OCI-LY3 (cell line): ENCODE results near the gene PRPF19.
A peak's percentile ranks its signal among the peaks of the same experiment; 100 is the strongest.

Source experiments
- H2AFZ ChIP-seq: fragments of 200-600, 300-600 bp; shearing (Covaris generic); 2 replicates; pipeline ENCODE4 v1.6.0; 2014; ENCODE audit warnings: antibody characterized with exemption, low read depth, low read length
- H3K27ac ChIP-seq: fragments of 200-600, 300-600 bp; sonication (generic); 2 replicates; pipeline ENCODE4 v1.5.1; 2014; ENCODE audit warnings: mild to moderate bottlenecking, low read length, moderate library complexity, mixed read lengths
- H3K27me3 ChIP-seq: fragments of 200-600, 300-600 bp; sonication (generic); 2 replicates; pipeline ENCODE4 v1.6.1; 2014; ENCODE audit warnings: low read depth, low read length, mixed read lengths
- H3K36me3 ChIP-seq: fragments of 200-600, 300-600 bp; sonication (generic); replicated peaks from 2 replicates; pipeline ENCODE3; 2014; ENCODE audit warnings: low read depth, low read length, mixed read lengths
- H3K4me1 ChIP-seq: fragments of 300-600, 200-600 bp; sonication (generic); 2 replicates; pipeline ENCODE4 v1.6.1; 2014; ENCODE audit warnings: low read length, mixed read lengths
- H3K4me2 ChIP-seq: fragments of 200-600, 300-600 bp; sonication (generic); 2 replicates; pipeline ENCODE4 v1.6.1; 2014; ENCODE audit warnings: low read length, mixed read lengths
- H3K4me3 ChIP-seq: fragments of 300-600, 200-600 bp; sonication (generic); 2 replicates; pipeline ENCODE4 v1.5.1; 2014; ENCODE audit warnings: antibody characterized with exemption, mild to moderate bottlenecking, low read length, moderate library complexity
- H3K79me2 ChIP-seq: fragments of 300-600, 200-600 bp; shearing (Covaris generic); 2 replicates; pipeline ENCODE4 v1.6.1; 2014; ENCODE audit warnings: mild to moderate bottlenecking, low read length, mixed read lengths
- H3K9ac ChIP-seq: fragments of 300-600, 200-600 bp; shearing (Covaris generic); 2 replicates; pipeline ENCODE4 v1.6.0; 2014; ENCODE audit warnings: mild to moderate bottlenecking, low read length, moderate library complexity
- H3K9me3 ChIP-seq: fragments of 200-600, 300-600 bp; shearing (Covaris generic); 2 replicates; pipeline ENCODE4 v1.6.1; 2014; ENCODE audit warnings: low read length, mixed read lengths; ENCODE audit not compliant: insufficient read depth
- H4K20me1 ChIP-seq: fragments of 200-600, 300-600 bp; sonication (generic); 2 replicates; pipeline ENCODE4 v1.6.1; 2016; ENCODE audit warnings: low read length, mixed read lengths; ENCODE audit not compliant: insufficient read depth
- EZH2phosphoT487 ChIP-seq: fragments of 200-600 bp; shearing (Covaris generic); IDR thresholded peaks from 2 replicates; pipeline ENCODE4 v1.6.1; 2018; ENCODE audit warnings: antibody characterized with exemption, mixed run types, low read depth
- TF ChIP-seq, protein P1 (sequence below): fragments of 200-600, 300-600 bp; sonication (generic); IDR thresholded peaks from 2 replicates; pipeline ENCODE4 v1.5.1; 2014; ENCODE audit warnings: antibody characterized with exemption, low read length, low read depth

PRPF19 gene

DNA sequence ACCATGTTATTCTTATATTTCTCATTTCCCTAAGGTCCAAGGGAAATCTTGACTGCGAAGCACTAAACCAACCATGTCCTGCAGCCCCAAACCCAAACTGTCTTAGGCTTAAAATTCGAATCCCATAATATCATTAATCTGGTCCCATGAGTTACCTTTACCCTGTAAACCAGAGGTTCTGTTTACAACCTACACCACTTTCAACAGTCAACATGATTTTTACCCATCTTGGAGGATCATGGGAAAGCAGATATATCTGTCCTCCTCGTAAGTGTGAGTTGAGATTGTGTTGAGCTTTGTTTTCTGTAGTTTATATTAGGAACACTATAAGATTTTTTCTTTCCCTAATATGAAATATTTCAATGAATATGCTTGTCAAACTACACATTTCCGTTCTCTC is 6.4 kb downstream of the PRPF19 start:
- Histone ChIP-seq H3K79me2 (peaks cover 37% of the 10 kb centered on the region), H4K20me1 (peaks cover 24% of the 10 kb centered on the region), H3K4me2 (no peak overlapping the region), H3K4me3 (no peak overlapping the region), H3K27me3 (no peaks in the 10 kb centered on the region), H3K9ac (no peak overlapping the region), H3K4me1 (peaks cover 6% of the 10 kb centered on the region), H3K9me3 (no peaks in the 10 kb centered on the region), H3K36me3 (peaks cover 91% of the 10 kb centered on the region), H2AFZ (no peak overlapping the region), H3K27ac (no peak overlapping the region)
- TF ChIP-seq EZH2phosphoT487, result no peak

DNA sequence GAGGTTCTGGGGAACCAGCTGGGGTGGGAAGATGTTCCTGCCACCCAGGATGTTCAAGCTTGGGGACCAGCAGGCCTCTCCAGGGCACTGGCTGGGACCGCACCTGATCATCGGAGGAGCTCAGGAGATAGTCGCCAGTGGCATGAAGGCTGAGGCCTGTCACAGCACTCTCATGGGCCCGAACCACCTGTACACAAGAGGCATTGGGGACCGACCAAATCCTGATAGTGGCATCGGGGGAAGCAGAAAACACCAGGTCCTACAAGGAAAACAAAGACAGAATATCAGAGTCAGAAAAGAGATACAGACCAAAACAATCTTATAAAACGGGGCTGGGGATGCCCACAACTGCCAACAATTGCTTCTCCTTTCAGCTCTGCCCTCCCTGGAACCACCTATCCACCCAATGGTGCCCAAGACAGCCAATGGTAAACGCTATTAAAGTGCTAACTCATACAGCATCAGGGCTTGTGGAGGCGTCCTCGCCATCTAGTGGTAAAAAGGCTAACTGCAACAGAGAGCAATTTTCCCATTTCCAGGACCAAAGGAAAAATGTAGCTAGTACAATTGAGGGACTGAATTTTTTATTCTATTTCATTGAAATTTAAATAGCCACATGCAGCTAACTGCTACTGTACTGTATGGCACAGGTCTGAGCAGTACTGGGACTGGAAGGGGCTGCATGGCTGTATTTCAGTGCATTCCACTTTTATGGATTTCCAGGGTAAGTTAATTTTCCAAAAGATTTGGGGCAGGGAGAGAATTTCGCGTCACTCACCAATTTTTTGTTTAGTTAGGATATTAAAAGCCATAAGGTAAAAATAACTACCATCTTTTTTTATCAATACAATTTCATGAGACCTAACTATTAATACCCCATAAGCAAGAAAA is 7.1 kb downstream of the PRPF19 start:
- peaks cover 90% of the 10 kb centered on the region for H3K36me3 ChIP-seq
- H4K20me1 ChIP-seq, result peaks cover 17% of the 10 kb centered on the region
- H3K79me2 ChIP-seq, result peaks cover 30% of the 10 kb centered on the region
- H3K4me3 ChIP-seq, result no peak overlapping the region
- no peak overlapping the region for H3K27ac ChIP-seq
- no peaks in the 10 kb centered on the region for H3K27me3 ChIP-seq
- no peak overlapping the region for H3K4me2 ChIP-seq
- H2AFZ ChIP-seq, result no peak overlapping the region
- H3K9me3 ChIP-seq, result no peaks in the 10 kb centered on the region
- H3K9ac ChIP-seq, result no peak overlapping the region
- H3K4me1 ChIP-seq, result no peaks in the 10 kb centered on the region
- TF ChIP-seq, protein P1, sequence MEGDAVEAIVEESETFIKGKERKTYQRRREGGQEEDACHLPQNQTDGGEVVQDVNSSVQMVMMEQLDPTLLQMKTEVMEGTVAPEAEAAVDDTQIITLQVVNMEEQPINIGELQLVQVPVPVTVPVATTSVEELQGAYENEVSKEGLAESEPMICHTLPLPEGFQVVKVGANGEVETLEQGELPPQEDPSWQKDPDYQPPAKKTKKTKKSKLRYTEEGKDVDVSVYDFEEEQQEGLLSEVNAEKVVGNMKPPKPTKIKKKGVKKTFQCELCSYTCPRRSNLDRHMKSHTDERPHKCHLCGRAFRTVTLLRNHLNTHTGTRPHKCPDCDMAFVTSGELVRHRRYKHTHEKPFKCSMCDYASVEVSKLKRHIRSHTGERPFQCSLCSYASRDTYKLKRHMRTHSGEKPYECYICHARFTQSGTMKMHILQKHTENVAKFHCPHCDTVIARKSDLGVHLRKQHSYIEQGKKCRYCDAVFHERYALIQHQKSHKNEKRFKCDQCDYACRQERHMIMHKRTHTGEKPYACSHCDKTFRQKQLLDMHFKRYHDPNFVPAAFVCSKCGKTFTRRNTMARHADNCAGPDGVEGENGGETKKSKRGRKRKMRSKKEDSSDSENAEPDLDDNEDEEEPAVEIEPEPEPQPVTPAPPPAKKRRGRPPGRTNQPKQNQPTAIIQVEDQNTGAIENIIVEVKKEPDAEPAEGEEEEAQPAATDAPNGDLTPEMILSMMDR, result peak; percentile 99
- no peak for TF ChIP-seq EZH2phosphoT487

DNA sequence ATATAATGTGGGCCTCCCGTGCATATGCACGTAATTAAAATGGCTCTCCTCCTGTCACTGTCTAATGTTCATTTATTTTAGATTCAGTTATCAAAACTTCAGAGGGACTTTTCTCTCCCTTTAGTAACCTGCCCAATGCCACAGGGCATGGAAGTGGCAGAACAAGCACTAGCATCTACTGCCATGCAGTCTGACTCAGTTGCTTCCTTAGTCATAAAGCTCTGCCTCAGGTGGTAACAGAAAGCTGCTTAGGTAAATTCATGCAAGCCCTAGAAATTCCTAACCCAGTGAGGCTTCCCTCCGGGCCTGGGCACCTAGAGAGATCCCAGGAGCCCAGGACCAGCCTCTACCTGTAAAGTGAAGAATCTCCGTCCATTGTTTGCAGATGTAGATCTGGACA is 8.9 kb downstream of the PRPF19 start:
- H3K9ac ChIP-seq, result no peak overlapping the region
- no peaks in the 10 kb centered on the region for H3K4me1 ChIP-seq
- H3K27ac ChIP-seq, result no peak overlapping the region
- no peak for TF ChIP-seq EZH2phosphoT487
- TF ChIP-seq, protein P1, result no peak
- H3K4me3 ChIP-seq, result no peak overlapping the region
- no peak overlapping the region for H3K4me2 ChIP-seq
- no peak overlapping the region for H2AFZ ChIP-seq
- no peaks in the 10 kb centered on the region for H3K9me3 ChIP-seq
- 0 out of 2 replicates have a peak, but pooled peaks cover under 1% of the 10 kb centered on the region for H4K20me1 ChIP-seq
- no peaks in the 10 kb centered on the region for H3K27me3 ChIP-seq
- peaks cover 84% of the 10 kb centered on the region for H3K36me3 ChIP-seq
- peaks cover 12% of the 10 kb centered on the region for H3K79me2 ChIP-seq

DNA sequence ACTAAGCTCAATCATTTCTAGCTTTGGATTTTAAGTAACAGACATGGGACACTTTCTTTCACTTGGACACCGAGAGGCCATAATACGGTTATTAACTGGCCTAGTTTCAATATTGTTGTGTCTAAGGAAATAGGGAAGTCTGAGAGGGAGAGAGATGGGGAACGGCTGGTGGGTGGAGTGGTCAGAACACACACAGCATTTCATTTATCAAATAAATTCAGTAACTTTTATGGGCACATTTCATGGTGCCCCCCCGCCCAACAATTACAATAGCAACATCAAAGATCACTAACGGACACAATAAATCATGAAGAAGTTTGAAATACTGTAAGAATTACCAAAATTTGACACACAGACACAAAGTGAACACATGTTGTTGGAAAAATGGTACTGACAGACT is 10.7 kb downstream of the PRPF19 start:
- Histone ChIP-seq H3K36me3 (peaks cover 82% of the 10 kb centered on the region), H4K20me1 (no peaks in the 10 kb centered on the region), H3K4me3 (no peak overlapping the region), H3K79me2 (peaks cover 8% of the 10 kb centered on the region; the same call in 1 of the 2 replicates), H3K27ac (no peak overlapping the region), H3K27me3 (no peaks in the 10 kb centered on the region), H3K9ac (no peak overlapping the region), H3K9me3 (no peaks in the 10 kb centered on the region), H2AFZ (no peak overlapping the region), H3K4me2 (no peak overlapping the region), H3K4me1 (no peaks in the 10 kb centered on the region)
- TF ChIP-seq EZH2phosphoT487, result no peak
- TF ChIP-seq, protein P1, result no peak
